Esophagus squamous epithelium (tissue), 5 donors: Measurements from ENCODE around the gene ETV6. TPM values are rescaled to one million over a fixed set of nuclear protein-coding genes. Genes with fewer than 3 reads are reported as not detected.

ENCODE experiments used
- DNase-seq: peaks from one replicate; lab custom pipeline; 2025; lab: John Stamatoyannopoulos, UW
- H3K27ac ChIP-seq, 4 donors: fragments of 200-600 bp; sonication (generic); one replicate each; pipeline ENCODE4 v1.5.1; 2016 to 2019; ENCODE audit warnings: mild to moderate bottlenecking in 1 of 4
- H3K27me3 ChIP-seq, 4 donors: fragments of 200-600 bp; sonication (generic); 1 replicate in 3 of 4; 2 replicates in 1 of 4; pipeline versions ENCODE4 v1.5.1 to v1.6.0; 2017 to 2021; ENCODE audit warnings: antibody characterized with exemption in 1 of 4
- H3K36me3 ChIP-seq, 3 donors: fragments of 200-600 bp; sonication (generic); one replicate each; pipeline ENCODE4 v1.5.1; 2016 to 2019
- H3K4me1 ChIP-seq, 3 donors: fragments of 200-600 bp; sonication (generic); one replicate each; pipeline ENCODE4 v1.5.1; 2017 to 2019
- H3K4me3 ChIP-seq, 4 donors: fragments of 200-600 bp; sonication (generic); 1 replicate in 3 of 4; 2 replicates in 1 of 4; pipeline ENCODE4 v1.5.1; 2016 to 2019; ENCODE audit warnings: mild to moderate bottlenecking in 2 of 4, moderate library complexity in 1 of 4
- H3K9me3 ChIP-seq, 3 donors: fragments of 200-600 bp; sonication (generic); one replicate each; pipeline ENCODE4 v1.5.1; 2016 to 2019
- CTCF ChIP-seq, 6 experiments: fragments of 450-650 bp in 4 of 6; fragments of 200-600 bp in 2 of 6; sonication (generic) in 2 of 6; IDR thresholded peaks; one replicate each; pipeline ENCODE4 v1.5.1; 2016 to 2019; ENCODE audit warnings: antibody characterized with exemption in 6 of 6, mild to moderate bottlenecking in 4 of 6, moderate library complexity in 4 of 6
- POLR2A ChIP-seq, 4 donors: fragments of 450-650 bp; IDR thresholded peaks; one replicate each; pipeline ENCODE4 v1.6.1; 2017; ENCODE audit warnings: antibody characterized with exemption in 4 of 4, mild to moderate bottlenecking in 4 of 4, moderate library complexity in 3 of 4
- WGBS, 2 donors: methylation state at CpG; one replicate each; pipeline ENCODE4 v1.1.5; 2018; 5-methylcytosine and 5-hydroxymethylcytosine counted together
- intact Hi-C: fragments of 100-400 bp; cut with DNase I; formaldehyde crosslinking; loops from one replicate; pipeline ENCODE4 v1.15.0; 2022
- total RNA-seq, 4 donors: library from RNA; depleted of rRNA; stranded (reverse); fragments of >200 nt; gene quantifications; one replicate each; pipeline ENCODE4 v1.1.0, GENCODE V29; 2016
- donor health status: DM: yes; HTN: yes; CAD: no.

Gene ETV6
- total RNA-seq, 4 donors from 2014 or later: 11.3 to 17.3 (median 13.8) TPM

GRCh38 chr12:11824069-11824468 is 174.6 kb downstream of the ETV6 start:
- Histone ChIP-seq H3K9me3 (no peaks in the 10 kb centered on the region), H3K4me1 (peaks cover 15 to 57% (median 35%) of the 10 kb centered on the region in 3 donors), H3K36me3 (peaks cover 0 to 20% (median 0%) of the 10 kb centered on the region in 3 donors), H3K4me3 (no peak overlapping the region), H3K27ac (peak overlapping the region in 1 of 4 donors; percentile 2), H3K27me3 (no peaks in the 10 kb centered on the region)
- TF ChIP-seq CTCF (IDR thresholded peaks at IDR 0.05) (no peak), POLR2A (IDR thresholded peaks at IDR 0.05) (no peak)
- DNase-seq: no peak
- WGBS, 2 donors: 87 to 94% methylated on average over 6 to 7 of the region's 7 CpGs
- intact Hi-C loops: no loop called here

GRCh38 chr12:11824736-11825135 is 175.3 kb downstream of the ETV6 start:
- Histone ChIP-seq H3K4me1 (peaks cover 16 to 63% (median 41%) of the 10 kb centered on the region in 3 donors), H3K27ac (no peak overlapping the region), H3K27me3 (no peaks in the 10 kb centered on the region), H3K9me3 (no peaks in the 10 kb centered on the region), H3K4me3 (no peak overlapping the region), H3K36me3 (peaks cover 0 to 23% (median 0%) of the 10 kb centered on the region in 3 donors)
- no peak for DNase-seq
- TF ChIP-seq CTCF (IDR thresholded peaks at IDR 0.05) (no peak), POLR2A (IDR thresholded peaks at IDR 0.05) (no peak)
- intact Hi-C loops: no loop called here
- 86 to 92% methylated on average over 3 of the region's 3 CpGs for WGBS, 2 donors

- Histone ChIP-seq H3K4me1 (peaks cover 21 to 68% (median 47%) of the 10 kb centered on the region in 3 donors), H3K27ac (no peak overlapping the region)
These were observed 175.8 kb downstream of the ETV6 start for GRCh38 chr12:11825278-11825677.

GRCh38 chr12:11826574-11826973 is 177.1 kb downstream of the ETV6 start:
- intact Hi-C loops: no loop called here
- H3K27ac ChIP-seq: peak overlapping the region in 2 of 4 donors; percentile 60 to 75

More at GRCh38 chr12:11825278-11825677, 175.8 kb downstream of the ETV6 start:
- Histone ChIP-seq H3K36me3 (peaks cover 0 to 23% (median 0%) of the 10 kb centered on the region in 3 donors), H3K9me3 (no peaks in the 10 kb centered on the region), H3K27me3 (no peaks in the 10 kb centered on the region), H3K4me3 (no peak overlapping the region)
- TF ChIP-seq CTCF (IDR thresholded peaks at IDR 0.05): no peak
- TF ChIP-seq POLR2A (IDR thresholded peaks at IDR 0.05): no peak
- intact Hi-C loops: no loop called here
- 83 to 84% methylated on average over 7 of the region's 7 CpGs for WGBS, 2 donors
- DNase-seq: no peak

More at GRCh38 chr12:11826574-11826973, 177.1 kb downstream of the ETV6 start:
- 74 to 79% methylated on average over 3 of the region's 3 CpGs for WGBS, 2 donors
- Histone ChIP-seq H3K9me3 (no peaks in the 10 kb centered on the region), H3K36me3 (peaks cover 0 to 23% (median 0%) of the 10 kb centered on the region in 3 donors), H3K4me1 (peaks cover 25 to 81% (median 53%) of the 10 kb centered on the region in 3 donors), H3K4me3 (no peak overlapping the region), H3K27me3 (no peaks in the 10 kb centered on the region)
- TF ChIP-seq CTCF (IDR thresholded peaks at IDR 0.05) (no peak), POLR2A (IDR thresholded peaks at IDR 0.05) (no peak)
- no peak for DNase-seq
